HepG2 (cell line): ENCODE results near the gene ACTR6. TPM values are rescaled to one million over a fixed set of nuclear protein-coding genes. Genes with fewer than 3 reads are reported as not detected.
A peak's percentile ranks its signal among the peaks of the same experiment; 100 is the strongest.

Source experiments
- DMAP1 ChIP-seq: IDR thresholded peaks from 2 replicates; pipeline ENCODE4 v1.6.1; 2016
- E2F2 ChIP-seq: sonication (generic); formaldehyde crosslinking; IDR thresholded peaks from 2 replicates; pipeline ENCODE4 v1.4.0; 2020; ENCODE audit warnings: missing genetic modification reagents, borderline replicate concordance
- ELF1 ChIP-seq: sonication (generic); formaldehyde crosslinking; IDR thresholded peaks from 2 replicates; pipeline ENCODE4 v1.4.0; 2020; ENCODE audit warnings: missing genetic modification reagents
- KAT7 ChIP-seq: IDR thresholded peaks from 2 replicates; pipeline ENCODE4 v1.6.1; 2018; ENCODE audit warnings: borderline replicate concordance, missing compliant biosample characterization
- KLF16 ChIP-seq, 2 experiments: sonication (generic) in 1 of 2; formaldehyde crosslinking in 1 of 2; IDR thresholded peaks; 2 replicates each; pipeline versions ENCODE4 v1.6.1 to v1.8.0; 2016 to 2023; ENCODE audit warnings: missing genetic modification reagents in 2 of 2, missing compliant biosample characterization in 1 of 2
- SKIL ChIP-seq: sonication (generic); formaldehyde crosslinking; IDR thresholded peaks from 2 replicates; pipeline ENCODE4 v1.8.0; 2022; ENCODE audit warnings: missing genetic modification reagents, mild to moderate bottlenecking, moderate library complexity, borderline replicate concordance
- SRSF4 ChIP-seq: fragments of 200-400 bp; formaldehyde crosslinking; IDR thresholded peaks from one replicate; pipeline ENCODE4 v1.6.1; 2018; ENCODE audit warnings: mild to moderate bottlenecking, low read depth, low read length, moderate library complexity; ENCODE audit not compliant: poor library complexity, severe bottlenecking
- TBP ChIP-seq: sonication (generic); formaldehyde crosslinking; IDR thresholded peaks from 2 replicates; pipeline ENCODE4 v1.5.0; 2020; ENCODE audit warnings: missing genetic modification reagents
- TCF7 ChIP-seq: sonication (generic); IDR thresholded peaks from 2 replicates; pipeline ENCODE4 v1.6.1; 2016; ENCODE audit warnings: antibody characterized with exemption, low read depth
- ZNF432 ChIP-seq: sonication (generic); formaldehyde crosslinking; IDR thresholded peaks from 2 replicates; pipeline ENCODE4 v1.5.0; 2020; ENCODE audit warnings: missing genetic modification reagents, mild to moderate bottlenecking, borderline replicate concordance
- ZNF501 ChIP-seq: sonication (generic); formaldehyde crosslinking; IDR thresholded peaks from 2 replicates; pipeline ENCODE4 v1.5.1; 2020; ENCODE audit warnings: mild to moderate bottlenecking, moderate library complexity, missing genetic modification reagents
- ZNF546 ChIP-seq: sonication (generic); formaldehyde crosslinking; conservative IDR thresholded peaks from 2 replicates; pipeline ENCODE4 v1.8.1; 2023; ENCODE audit warnings: mild to moderate bottlenecking, missing genetic modification reagents
- ZNF550 ChIP-seq: sonication (generic); formaldehyde crosslinking; IDR thresholded peaks from 2 replicates; pipeline ENCODE4 v1.4.0; 2020; ENCODE audit warnings: mild to moderate bottlenecking, missing genetic modification reagents, borderline replicate concordance
- ZNF570 ChIP-seq: sonication (generic); formaldehyde crosslinking; IDR thresholded peaks from 2 replicates; pipeline ENCODE4 v1.4.0; 2020; ENCODE audit warnings: mild to moderate bottlenecking, missing genetic modification reagents, borderline replicate concordance
- ZNF747 ChIP-seq: sonication (generic); formaldehyde crosslinking; IDR thresholded peaks from 2 replicates; pipeline ENCODE4 v1.8.1; 2023; ENCODE audit warnings: missing genetic modification reagents, mild to moderate bottlenecking, borderline replicate concordance
- polyA plus RNA-seq, 8 experiments: library from polyadenylated mRNA; depleted of rRNA in 3 of 8; stranded (reverse) in 7 of 8; unstranded in 1 of 8; fragments of >200 nt; fragmentation: Illumina TruSeq in 4 of 8; extraction: Trizol in 4 of 8; gene quantifications; 2 replicates each; pipeline versions ENCODE4 v1.2.1 to v1.2.3, GENCODE V29; 2011 to 2016; ENCODE audit warnings: low read depth in 4 of 8, missing spikeins in 1 of 8, mixed read lengths in 1 of 8; ENCODE audit not compliant: insufficient read depth in 1 of 8
- total RNA-seq, 5 experiments: library from RNA; depleted of rRNA; stranded (reverse); fragments of >200 nt; fragmentation: Illumina TruSeq; extraction: Trizol; gene quantifications; 2 replicates each; pipeline ENCODE4 v1.2.3, GENCODE V29; 2016; ENCODE audit warnings: low read depth in 1 of 5

ACTR6 gene
- total and polyA plus RNA-seq, 2 of the 13 experiments (the other 11 are each of a cell fraction or from before 2014, with no cell fraction given): 12.9 to 22.4 TPM

GRCh38 chr12:100199347-100200149, 1.1 kb upstream of the ACTR6 start (continued):
- TF ChIP-seq ELF1 (CRISPR knock-in tag): peak; percentile 74
- no peak for TF ChIP-seq ZNF550 (CRISPR knock-in tag)
- TF ChIP-seq ZNF747: 0 out of 2 replicates have a peak, but pooled peaks have one; percentile 34
- TF ChIP-seq E2F2 (CRISPR knock-in tag): peak; percentile 52; the same call in 1 of the 2 replicates
- TF ChIP-seq SRSF4: no peak
- TF ChIP-seq ZNF432 (CRISPR knock-in tag): no peak
- TF ChIP-seq ZNF546: no peak
- no peak for TF ChIP-seq SKIL (CRISPR knock-in tag)
- TF ChIP-seq KAT7 (CRISPR knock-in tag): peak; percentile 44; the same call in 1 of the 2 replicates
- no peak for TF ChIP-seq TCF7
- TF ChIP-seq KLF16 (CRISPR knock-in tag; IDR thresholded peaks at IDR 0.05): no peak
- TF ChIP-seq TBP (CRISPR knock-in tag): no peak
- TF ChIP-seq DMAP1: peak; percentile 54; the same call in 1 of the 2 replicates
- TF ChIP-seq ZNF501 (CRISPR knock-in tag): no peak
- TF ChIP-seq ZNF570 (CRISPR knock-in tag): no peak
